ENCODE measurements around the gene ZNF768. TPM values are rescaled to one million over a fixed set of nuclear protein-coding genes. Genes with fewer than 3 reads are reported as not detected.
A peak's percentile ranks its signal among the peaks of the same experiment; 100 is the strongest.

Gene ZNF768
- total and polyA plus RNA-seq, 2 of the 13 experiments (the other 11 are each of a cell fraction or from before 2014, with no cell fraction given) = 26.7 to 34.4 TPM

- TF ChIP-seq ZNF205 (CRISPR knock-in tag; IDR thresholded peaks at IDR 0.05) = no peak
- TF ChIP-seq ZNF550 (CRISPR knock-in tag; IDR thresholded peaks at IDR 0.05; ENCODE audit: borderline replicate concordance) = no peak
- no peak for TF ChIP-seq ZNF589 (CRISPR knock-in tag; conservative IDR thresholded peaks at IDR 0.05)
- no peak for TF ChIP-seq HNF4A (CRISPR knock-in tag; IDR thresholded peaks at IDR 0.05)
Observed at GRCh38 chr16:30484887-30485286, 41.5 kb downstream of the ZNF768 start (continued).

- intact Hi-C loops (cut with micrococcal nuclease; ENCODE audit: unreplicated experiment) = no loop called here
- H3K27me3 ChIP-seq (ENCODE audit: control insufficient read depth in 1 of 2, insufficient read depth in 2 of 2, low read length in 2 of 2) = peaks cover 0 to 4% of the 10 kb centered on the region in 2 experiments; a peak in 1 of 5 replicates
- no peak overlapping the region for H2AFZ ChIP-seq (ENCODE audit: low read length)
- H3K36me3 ChIP-seq (replicated peaks in 1 of 2; ENCODE audit: control insufficient read depth in 1 of 2, insufficient read depth in 2 of 2, low read length in 2 of 2) = no peaks in the 10 kb centered on the region
- no peak overlapping the region for H3K27ac ChIP-seq (ENCODE audit: extremely low read length, insufficient read depth, low read length)
- H3K9ac ChIP-seq (ENCODE audit: insufficient read depth, low read depth, low read length) = no peak overlapping the region
- no peaks in the 10 kb centered on the region for H3K79me2 ChIP-seq (ENCODE audit: insufficient read depth, low read length)
- ChIA-PET POLR2A (no interaction called here), CTCF (ENCODE audit: low intra/inter-chr PET ratio, low total read pairs) (no interaction called here)
- in situ Hi-C loops (cut with HindIII; ENCODE audit: extremely low pct_ligation_motif_present, low pct_unique_long_range_greater_than_20kb) = no loop called here
- 69% methylated on average over 3 of the region's 3 CpGs for WGBS (ENCODE audit: low lambda C conversion rate)
- H3K9me3 ChIP-seq (ENCODE audit: low read length) = no peaks in the 10 kb centered on the region
- H3K4me3 ChIP-seq (replicated peaks in 1 of 3; ENCODE audit: insufficient read depth in 1 of 3, low read depth in 2 of 3, low read length in 3 of 3) = no peak overlapping the region
- TF ChIP-seq ZNF589 (CRISPR knock-in tag; conservative IDR thresholded peaks at IDR 0.05) (no peak), KLF12 (CRISPR knock-in tag; IDR thresholded peaks at IDR 0.05; ENCODE audit: borderline replicate concordance) (peak; percentile 99), NFIC (IDR thresholded peaks at IDR 0.05; ENCODE audit: low read length) (no peak), GATAD2A (CRISPR knock-in tag; IDR thresholded peaks at IDR 0.05) (no peak), SMC3 (IDR thresholded peaks at IDR 0.05; ENCODE audit: low read length) (peak; percentile 55; the same call in 1 of the 2 replicates), RAD21 (CRISPR knock-in tag; IDR thresholded peaks at IDR 0.05) (0 out of 2 replicates have a peak, but pooled peaks have one; percentile 24)
- no peaks in the 10 kb centered on the region for H4K20me1 ChIP-seq (ENCODE audit: insufficient read depth, low read length)
- no peak for FAIRE-seq
- BruUV-seq (replicated peaks) = no TSS peak
- H3K4me2 ChIP-seq (ENCODE audit: low read depth, low read length) = no peak overlapping the region
- H3K4me1 ChIP-seq (ENCODE audit: insufficient read depth, low read length) = peaks cover 22% of the 10 kb centered on the region
- no peak for DNase-seq (ENCODE audit: low spot score)
- peak; percentile 55 for ATAC-seq
Observed at GRCh38 chr16:30482366-30482765, 44.0 kb downstream of the ZNF768 start.

- Histone ChIP-seq H3K4me2 (ENCODE audit: low read depth, low read length) (no peak overlapping the region), H3K4me3 (replicated peaks in 1 of 3; ENCODE audit: insufficient read depth in 1 of 3, low read depth in 2 of 3, low read length in 3 of 3) (no peak overlapping the region), H3K36me3 (replicated peaks in 1 of 2; ENCODE audit: control insufficient read depth in 1 of 2, insufficient read depth in 2 of 2, low read length in 2 of 2) (no peaks in the 10 kb centered on the region), H3K9me3 (ENCODE audit: low read length) (no peaks in the 10 kb centered on the region), H3K4me1 (ENCODE audit: insufficient read depth, low read length) (peaks cover 22% of the 10 kb centered on the region), H3K9ac (ENCODE audit: insufficient read depth, low read depth, low read length) (no peak overlapping the region), H3K79me2 (ENCODE audit: insufficient read depth, low read length) (no peaks in the 10 kb centered on the region), H3K27me3 (ENCODE audit: control insufficient read depth in 1 of 2, insufficient read depth in 2 of 2, low read length in 2 of 2) (peaks cover 0 to 4% of the 10 kb centered on the region in 2 experiments; a peak in 1 of 5 replicates), H2AFZ (ENCODE audit: low read length) (no peak overlapping the region), H4K20me1 (ENCODE audit: insufficient read depth, low read length) (no peaks in the 10 kb centered on the region), H3K27ac (ENCODE audit: extremely low read length, insufficient read depth, low read length) (no peak overlapping the region)
- no TSS peak for BruUV-seq (replicated peaks)
- 57% methylated on average over 5 of the region's 5 CpGs for WGBS (ENCODE audit: low lambda C conversion rate)
- no peak for DNase-seq (ENCODE audit: low spot score)
- FAIRE-seq = no peak
- in situ Hi-C loops (cut with HindIII; ENCODE audit: extremely low pct_ligation_motif_present, low pct_unique_long_range_greater_than_20kb) (no loop called here), intact Hi-C loops (cut with micrococcal nuclease; ENCODE audit: unreplicated experiment) (no loop called here)
- POLR2A ChIA-PET = interaction anchor here (0.7 kb wide), 1 partner anchor 42 kb away, joined by 3 read pairs; no protein-coding TSS in a partner anchor
- CTCF ChIA-PET (ENCODE audit: low intra/inter-chr PET ratio, low total read pairs) = no interaction called here
- no peak for ATAC-seq
- TF ChIP-seq MNT (IDR thresholded peaks at IDR 0.05) = peak; percentile 29; the same call in 1 of the 2 replicates
- no peak for TF ChIP-seq ZNF597 (CRISPR knock-in tag; IDR thresholded peaks at IDR 0.05)
Observed at GRCh38 chr16:30481381-30481780, 45.0 kb downstream of the ZNF768 start.

Data from HepG2 (cell line).